HepG2 (cell line): ENCODE results near the gene GUCY1B1. TPM values are rescaled to one million over a fixed set of nuclear protein-coding genes. Genes with fewer than 3 reads are reported as not detected.

Source experiments
- ATAC-seq: fragments of 200-7000 bp; cut with Tn5 transposase; 3 replicates; pipeline ENCODE4 v1.9.1; 2020; ENCODE audit warnings: mild to moderate bottlenecking, moderate library complexity
- BruUV-seq: library from RNA; stranded (reverse); fragments of 400-500 nt; replicated peaks from 2 replicates; lab custom pipeline; 2021; lab: Mats Ljungman, UMichigan
- CTCF ChIA-PET: fragments of 300-600 bp; formaldehyde crosslinking; extraction: SDS; loops from one replicate; lab custom pipeline; 2021; ENCODE audit warnings: low total read pairs, inconsistent platforms, low intra/inter-chr PET ratio; lab: Yijun Ruan, JAX
- POLR2A ChIA-PET: fragments of 350-600 bp; sonication (Branson Sonifier 250); formaldehyde crosslinking; loops from one replicate; lab custom pipeline; 2020; ENCODE audit warnings: antibody characterized with exemption, inconsistent platforms; lab: Yijun Ruan, JAX
- DNase-seq: peaks from one replicate; pipeline ENCODE4 v3.0.0-alpha.2; 2015; ENCODE audit warnings: low spot score
- FAIRE-seq: peaks from 3 replicates; lab custom pipeline; 2011; peaks lifted over from hg19 to GRCh38; lab: Jason Lieb, UNC
- H2AFZ ChIP-seq: one replicate; pipeline ENCODE4 v1.6.1; 2011; ENCODE audit warnings: low read length, inconsistent platforms
- H3K27ac ChIP-seq: fragments of 300-600 bp; 3 replicates; pipeline ENCODE4 v1.8.0; 2011; ENCODE audit warnings: mixed run types, mild to moderate bottlenecking, mixed read lengths, low read length, inconsistent platforms; ENCODE audit not compliant: insufficient read depth; ENCODE audit errors: extremely low read length
- H3K27me3 ChIP-seq, 2 experiments: fragments of 200-600 bp in 1 of 2; 2 replicates in 1 of 2; 3 replicates in 1 of 2; pipeline versions ENCODE4 v1.6.0 to v1.8.0; 2011; ENCODE audit warnings: low read length in 2 of 2, mild to moderate bottlenecking in 2 of 2, moderate library complexity in 2 of 2, inconsistent platforms in 1 of 2; ENCODE audit not compliant: insufficient read depth in 2 of 2, control insufficient read depth in 1 of 2
- H3K36me3 ChIP-seq, 2 experiments: fragments of 200-600 bp in 1 of 2; replicated peaks in 1 of 2; 2 replicates in 1 of 2; 3 replicates in 1 of 2; pipeline versions ENCODE4 v1.5.1 to v1.8.0; 2011; ENCODE audit warnings: low read length in 2 of 2, inconsistent platforms in 1 of 2; ENCODE audit not compliant: insufficient read depth in 2 of 2, control insufficient read depth in 1 of 2
- H3K4me1 ChIP-seq: 2 replicates; pipeline ENCODE4 v1.5.1; 2012; ENCODE audit warnings: low read length, inconsistent platforms; ENCODE audit not compliant: insufficient read depth
- H3K4me2 ChIP-seq: 2 replicates; pipeline ENCODE4 v1.6.0; 2011; ENCODE audit warnings: low read depth, low read length, inconsistent platforms
- H3K4me3 ChIP-seq, 3 experiments: fragments of 200-600 bp in 1 of 3; sonication (generic), shearing (Covaris generic) in 1 of 3; replicated peaks in 1 of 3; 2 replicates each; pipeline ENCODE4 v1.5.1; 2011 to 2016; ENCODE audit warnings: low read length in 3 of 3, inconsistent platforms in 2 of 3, low read depth in 2 of 3, mild to moderate bottlenecking in 2 of 3, control low read depth in 1 of 3, mixed read lengths in 1 of 3; ENCODE audit not compliant: insufficient read depth in 1 of 3
- H3K79me2 ChIP-seq: one replicate; pipeline ENCODE4 v1.6.1; 2011; ENCODE audit warnings: low read length, inconsistent platforms; ENCODE audit not compliant: insufficient read depth
- H3K9ac ChIP-seq: 2 replicates; pipeline ENCODE4 v1.6.0; 2011; ENCODE audit warnings: mild to moderate bottlenecking, low read depth, low read length, inconsistent platforms; ENCODE audit not compliant: insufficient read depth
- H3K9me3 ChIP-seq: 2 replicates; pipeline ENCODE4 v1.5.1; 2012; ENCODE audit warnings: mild to moderate bottlenecking, low read length
- H4K20me1 ChIP-seq: 2 replicates; pipeline ENCODE4 v1.6.0; 2011; ENCODE audit warnings: inconsistent platforms, mild to moderate bottlenecking, low read length, moderate library complexity; ENCODE audit not compliant: insufficient read depth
- AHR ChIP-seq: IDR thresholded peaks from 2 replicates; pipeline ENCODE4 v1.6.1; 2018; ENCODE audit warnings: missing genetic modification reagents, missing compliant biosample characterization
- ARID2 ChIP-seq: sonication (generic); formaldehyde crosslinking; IDR thresholded peaks from 2 replicates; pipeline ENCODE4 v1.8.1; 2022; ENCODE audit warnings: mild to moderate bottlenecking, missing genetic modification reagents, borderline replicate concordance
- BATF2 ChIP-seq: sonication (generic); formaldehyde crosslinking; IDR thresholded peaks from 2 replicates; pipeline ENCODE4 v1.8.0; 2022; ENCODE audit warnings: mild to moderate bottlenecking, missing genetic modification reagents, moderate library complexity
- CAMTA2 ChIP-seq: sonication (generic); formaldehyde crosslinking; IDR thresholded peaks from 2 replicates; pipeline ENCODE4 v1.4.0; 2020; ENCODE audit warnings: mild to moderate bottlenecking, missing genetic modification reagents, borderline replicate concordance
- FOXK2 ChIP-seq: fragments of 450-650 bp; IDR thresholded peaks from 2 replicates; pipeline ENCODE4 v1.6.1; 2016
- MXD1 ChIP-seq: sonication (generic); formaldehyde crosslinking; IDR thresholded peaks from 2 replicates; pipeline ENCODE4 v1.4.0; 2020; ENCODE audit warnings: mild to moderate bottlenecking, missing genetic modification reagents
- NAIF1 ChIP-seq: sonication (generic); formaldehyde crosslinking; IDR thresholded peaks from 2 replicates; pipeline ENCODE4 v1.5.0; 2020; ENCODE audit warnings: mild to moderate bottlenecking, missing genetic modification reagents, borderline replicate concordance
- RFX1 ChIP-seq: fragments of 450-650 bp; IDR thresholded peaks from 2 replicates; pipeline ENCODE4 v1.6.1; 2017
- SNAI1 ChIP-seq: sonication (generic); formaldehyde crosslinking; IDR thresholded peaks from 2 replicates; pipeline ENCODE4 v1.5.0; 2020; ENCODE audit warnings: mild to moderate bottlenecking, missing genetic modification reagents, borderline replicate concordance
- TBP ChIP-seq: sonication (generic); formaldehyde crosslinking; IDR thresholded peaks from 2 replicates; pipeline ENCODE4 v1.5.0; 2020; ENCODE audit warnings: missing genetic modification reagents
- TBX2 ChIP-seq: sonication (generic); formaldehyde crosslinking; IDR thresholded peaks from 2 replicates; pipeline ENCODE4 v1.5.0; 2020; ENCODE audit warnings: missing genetic modification reagents, mild to moderate bottlenecking, borderline replicate concordance
- ZNF451 ChIP-seq: sonication (generic); formaldehyde crosslinking; IDR thresholded peaks from 2 replicates; pipeline ENCODE4 v1.5.0; 2020; ENCODE audit warnings: mild to moderate bottlenecking, missing genetic modification reagents
- ZNF597 ChIP-seq: sonication (generic); formaldehyde crosslinking; IDR thresholded peaks from 2 replicates; pipeline ENCODE4 v1.5.0; 2020; ENCODE audit warnings: missing genetic modification reagents
- ZNF678 ChIP-seq: sonication (generic); formaldehyde crosslinking; IDR thresholded peaks from 2 replicates; pipeline ENCODE4 v1.4.0; 2020; ENCODE audit warnings: mild to moderate bottlenecking, missing genetic modification reagents
- ZSCAN20 ChIP-seq: sonication (generic); formaldehyde crosslinking; IDR thresholded peaks from 2 replicates; pipeline ENCODE4 v1.4.0; 2020; ENCODE audit warnings: missing genetic modification reagents, mild to moderate bottlenecking, borderline replicate concordance
- ZSCAN22 ChIP-seq: sonication (generic); formaldehyde crosslinking; IDR thresholded peaks from 2 replicates; pipeline ENCODE4 v1.4.0; 2020; ENCODE audit warnings: mild to moderate bottlenecking, missing genetic modification reagents
- WGBS: methylation state at CpG from one replicate; pipeline ENCODE4 v1.1.6; 2017; ENCODE audit warnings: low lambda C conversion rate; 5-methylcytosine and 5-hydroxymethylcytosine counted together
- in situ Hi-C: cut with HindIII; loops from 2 replicates; pipeline ENCODE4 v1.10.0; 2017; ENCODE audit warnings: low pct_unique_long_range_greater_than_20kb; ENCODE audit not compliant: extremely low pct_ligation_motif_present
- intact Hi-C: fragments of 100-400 bp; cut with micrococcal nuclease; formaldehyde crosslinking; loops from one replicate; pipeline ENCODE4 v1.10.0; 2022; ENCODE audit not compliant: unreplicated experiment
- polyA plus RNA-seq, 8 experiments: library from polyadenylated mRNA; depleted of rRNA in 3 of 8; stranded (reverse) in 7 of 8; unstranded in 1 of 8; fragments of >200 nt; fragmentation: Illumina TruSeq in 4 of 8; extraction: Trizol in 4 of 8; gene quantifications; 2 replicates each; pipeline versions ENCODE4 v1.2.1 to v1.2.3, GENCODE V29; 2011 to 2016; ENCODE audit warnings: low read depth in 4 of 8, missing spikeins in 1 of 8, mixed read lengths in 1 of 8; ENCODE audit not compliant: insufficient read depth in 1 of 8
- total RNA-seq, 5 experiments: library from RNA; depleted of rRNA; stranded (reverse); fragments of >200 nt; fragmentation: Illumina TruSeq; extraction: Trizol; gene quantifications; 2 replicates each; pipeline ENCODE4 v1.2.3, GENCODE V29; 2016; ENCODE audit warnings: low read depth in 1 of 5

The GUCY1B1 gene
- total and polyA plus RNA-seq, 2 of the 13 experiments (the other 11 are each of a cell fraction or from before 2014, with no cell fraction given): not detected

- in situ Hi-C loops (no loop called here), intact Hi-C loops (no loop called here)
- H3K4me2 ChIP-seq: no peak overlapping the region
- FAIRE-seq (no peak), ATAC-seq (no peak), DNase-seq (no peak)
- H3K4me1 ChIP-seq: no peaks in the 10 kb centered on the region
- H3K4me3 ChIP-seq: no peak overlapping the region
- H4K20me1 ChIP-seq: no peaks in the 10 kb centered on the region
- no peaks in the 10 kb centered on the region for H3K27me3 ChIP-seq
- WGBS: 18% methylated on average over 6 of the region's 6 CpGs
- POLR2A ChIA-PET: no interaction called here
- CTCF ChIA-PET: no interaction called here
- H3K27ac ChIP-seq: no peak overlapping the region
- BruUV-seq: no TSS peak
- no peak overlapping the region for H3K9ac ChIP-seq
- TF ChIP-seq FOXK2 (no peak), RFX1 (no peak), TBP (CRISPR knock-in tag) (no peak), ZNF597 (CRISPR knock-in tag) (no peak), ARID2 (CRISPR knock-in tag) (no peak), ZSCAN22 (no peak), MXD1 (CRISPR knock-in tag) (no peak), TBX2 (CRISPR knock-in tag) (no peak), NAIF1 (CRISPR knock-in tag) (no peak), CAMTA2 (CRISPR knock-in tag) (no peak), SNAI1 (CRISPR knock-in tag) (no peak), ZNF678 (CRISPR knock-in tag) (no peak), ZSCAN20 (CRISPR knock-in tag) (no peak), AHR (CRISPR knock-in tag) (no peak), ZNF451 (CRISPR knock-in tag) (no peak), BATF2 (CRISPR knock-in tag) (no peak)
- H3K36me3 ChIP-seq: no peaks in the 10 kb centered on the region
- peaks cover 7% of the 10 kb centered on the region; the same call in 1 of the 2 replicates for H3K9me3 ChIP-seq
- H2AFZ ChIP-seq: no peak overlapping the region
- no peaks in the 10 kb centered on the region for H3K79me2 ChIP-seq
These were observed 95.9 kb downstream of the GUCY1B1 start for GRCh38 chr4:155854582-155855226.
